ENCODE results near the gene COL17A1. TPM values are rescaled to one million over a fixed set of nuclear protein-coding genes. Genes with fewer than 3 reads are reported as not detected.
A peak's percentile ranks its signal among the peaks of the same experiment; 100 is the strongest.

The COL17A1 gene
- polyA plus RNA-seq, 1 donor (not counting 4 experiments of a cell fraction or from before 2014, with no cell fraction given) = 2,386 TPM

GRCh38 chr10:104089621-104090020, 3.9 kb upstream of the COL17A1 start:
- Histone ChIP-seq H3K9me1 (ENCODE audit: control insufficient read depth, extremely low read depth, insufficient read depth, low read length) (no peaks in the 10 kb centered on the region), H3K4me2 (ENCODE audit: control insufficient read depth, extremely low read depth, insufficient read depth, low read depth, low read length) (peak overlapping the region; percentile 61), H3K79me2 (ENCODE audit: control insufficient read depth, insufficient read depth, low read length) (peaks cover 10% of the 10 kb centered on the region), H2AFZ (ENCODE audit: control insufficient read depth, low read length) (peak overlapping the region; percentile 14), H4K20me1 (ENCODE audit: control insufficient read depth, extremely low read depth, insufficient read depth, low read length) (no peaks in the 10 kb centered on the region), H3K27me3 (ENCODE audit: control insufficient read depth, extremely low read depth, insufficient read depth, low read length) (no peaks in the 10 kb centered on the region), H3K4me1 (ENCODE audit: control insufficient read depth, extremely low read depth, insufficient read depth, low read length) (peaks cover 55% of the 10 kb centered on the region), H3K9me3 (ENCODE audit: control insufficient read depth, low read depth, low read length) (peaks cover 10% of the 10 kb centered on the region), H3K4me3 (ENCODE audit: control insufficient read depth in 2 of 3, extremely low read depth in 1 of 3, insufficient read depth in 2 of 3, low read depth in 1 of 3, low read length in 3 of 3) (peak overlapping the region in 1 of 3 experiments; percentile 22), H3K36me3 (ENCODE audit: control insufficient read depth in 2 of 2, extremely low read depth in 1 of 2, insufficient read depth in 2 of 2, low read length in 2 of 2) (peaks cover 0 to 1% of the 10 kb centered on the region in 2 experiments), H3K9ac (ENCODE audit: control insufficient read depth, extremely low read depth, insufficient read depth, low read length) (peak overlapping the region; percentile 61), H3K27ac (ENCODE audit: control insufficient read depth, insufficient read depth, low read length) (peak overlapping the region; percentile 95)
- dilution Hi-C loops (cut with MboI; ENCODE audit: extremely low pct_ligation_motif_present, low sequenced_read_pairs) = no loop called here
- peak; percentile 84 for FAIRE-seq
- DNase-seq (ENCODE audit: low read depth, low spot score) = no peak
- no peak for TF ChIP-seq EZH2 (IDR thresholded peaks at IDR 0.05; ENCODE audit: low read length)
- no peak for TF ChIP-seq CTCF (optimal IDR thresholded peaks at IDR 0.05 in 1 of 3, IDR thresholded peaks at IDR 0.05 in 1 of 3, conservative IDR thresholded peaks at IDR 0.05 in 1 of 3; ENCODE audit: extremely low read depth in 1 of 3, insufficient read depth in 2 of 3, low read length in 3 of 3)

GRCh38 chr10:104088239-104088638, 2.6 kb upstream of the COL17A1 start:
- dilution Hi-C loops (cut with MboI; ENCODE audit: extremely low pct_ligation_motif_present, low sequenced_read_pairs) = no loop called here
- Histone ChIP-seq H3K9ac (ENCODE audit: control insufficient read depth, extremely low read depth, insufficient read depth, low read length) (no peak overlapping the region), H2AFZ (ENCODE audit: control insufficient read depth, low read length) (no peak overlapping the region), H4K20me1 (ENCODE audit: control insufficient read depth, extremely low read depth, insufficient read depth, low read length) (no peaks in the 10 kb centered on the region), H3K4me1 (ENCODE audit: control insufficient read depth, extremely low read depth, insufficient read depth, low read length) (peaks cover 55% of the 10 kb centered on the region), H3K27me3 (ENCODE audit: control insufficient read depth, extremely low read depth, insufficient read depth, low read length) (no peaks in the 10 kb centered on the region), H3K36me3 (ENCODE audit: control insufficient read depth in 2 of 2, extremely low read depth in 1 of 2, insufficient read depth in 2 of 2, low read length in 2 of 2) (peaks cover 0 to 12% of the 10 kb centered on the region in 2 experiments), H3K9me3 (ENCODE audit: control insufficient read depth, low read depth, low read length) (peaks cover 4% of the 10 kb centered on the region), H3K4me3 (ENCODE audit: control insufficient read depth in 2 of 3, extremely low read depth in 1 of 3, insufficient read depth in 2 of 3, low read depth in 1 of 3, low read length in 3 of 3) (no peak overlapping the region), H3K9me1 (ENCODE audit: control insufficient read depth, extremely low read depth, insufficient read depth, low read length) (no peaks in the 10 kb centered on the region), H3K4me2 (ENCODE audit: control insufficient read depth, extremely low read depth, insufficient read depth, low read depth, low read length) (no peak overlapping the region), H3K27ac (ENCODE audit: control insufficient read depth, insufficient read depth, low read length) (no peak overlapping the region), H3K79me2 (ENCODE audit: control insufficient read depth, insufficient read depth, low read length) (peaks cover 24% of the 10 kb centered on the region)
- TF ChIP-seq EZH2 (IDR thresholded peaks at IDR 0.05; ENCODE audit: low read length) (no peak), CTCF (optimal IDR thresholded peaks at IDR 0.05 in 1 of 3, IDR thresholded peaks at IDR 0.05 in 1 of 3, conservative IDR thresholded peaks at IDR 0.05 in 1 of 3; ENCODE audit: extremely low read depth in 1 of 3, insufficient read depth in 2 of 3, low read length in 3 of 3) (no peak)
- FAIRE-seq (peak; percentile 5), DNase-seq (ENCODE audit: low read depth, low spot score) (no peak)
